SU-DHL-6 (cell line): ENCODE measurements around the gene DCC.

Experiments
- EZH2phosphoT487 ChIP-seq: fragments of 200-600 bp; sonication (generic), shearing (Covaris generic); conservative IDR thresholded peaks from 2 replicates; pipeline ENCODE4 v1.6.1; 2018; ENCODE audit warnings: mild to moderate bottlenecking, antibody characterized with exemption, low read length, moderate library complexity, mixed read lengths
- TF ChIP-seq, protein P1 (sequence below): fragments of 200-600 bp; sonication (generic); IDR thresholded peaks from one replicate; pipeline ENCODE4 v1.5.1; 2017; ENCODE audit warnings: antibody characterized with exemption, mild to moderate bottlenecking, low read length, moderate library complexity; ENCODE audit not compliant: insufficient read depth, poor library complexity, severe bottlenecking

DNA sequence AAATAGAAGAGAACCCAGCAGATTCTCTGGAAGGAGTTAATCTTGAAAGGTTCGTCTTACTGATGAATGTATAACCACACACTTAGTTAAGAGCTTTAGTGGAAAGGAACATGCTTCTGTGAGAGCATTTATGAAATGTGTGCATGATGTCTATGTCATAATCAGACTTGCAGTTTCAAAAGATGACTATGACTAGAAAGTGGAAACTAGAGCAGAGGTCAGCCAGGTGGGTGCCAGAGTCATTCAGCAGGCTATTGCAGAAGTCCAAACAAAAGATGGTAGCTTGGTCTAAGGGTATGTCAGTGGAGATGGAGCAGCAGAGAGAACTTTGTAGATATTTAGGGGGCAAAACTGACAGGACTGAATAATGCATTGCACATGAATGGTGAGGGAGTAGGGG, 825.8 kb downstream of the DCC start:
- TF ChIP-seq, protein P1, sequence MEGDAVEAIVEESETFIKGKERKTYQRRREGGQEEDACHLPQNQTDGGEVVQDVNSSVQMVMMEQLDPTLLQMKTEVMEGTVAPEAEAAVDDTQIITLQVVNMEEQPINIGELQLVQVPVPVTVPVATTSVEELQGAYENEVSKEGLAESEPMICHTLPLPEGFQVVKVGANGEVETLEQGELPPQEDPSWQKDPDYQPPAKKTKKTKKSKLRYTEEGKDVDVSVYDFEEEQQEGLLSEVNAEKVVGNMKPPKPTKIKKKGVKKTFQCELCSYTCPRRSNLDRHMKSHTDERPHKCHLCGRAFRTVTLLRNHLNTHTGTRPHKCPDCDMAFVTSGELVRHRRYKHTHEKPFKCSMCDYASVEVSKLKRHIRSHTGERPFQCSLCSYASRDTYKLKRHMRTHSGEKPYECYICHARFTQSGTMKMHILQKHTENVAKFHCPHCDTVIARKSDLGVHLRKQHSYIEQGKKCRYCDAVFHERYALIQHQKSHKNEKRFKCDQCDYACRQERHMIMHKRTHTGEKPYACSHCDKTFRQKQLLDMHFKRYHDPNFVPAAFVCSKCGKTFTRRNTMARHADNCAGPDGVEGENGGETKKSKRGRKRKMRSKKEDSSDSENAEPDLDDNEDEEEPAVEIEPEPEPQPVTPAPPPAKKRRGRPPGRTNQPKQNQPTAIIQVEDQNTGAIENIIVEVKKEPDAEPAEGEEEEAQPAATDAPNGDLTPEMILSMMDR: no peak
- no peak for TF ChIP-seq EZH2phosphoT487
